Sigmoid colon (tissue), 4 donors: ENCODE results near the gene GNAI3.

Source experiments
- EP300 ChIP-seq, 4 donors: sonication (generic); formaldehyde crosslinking; IDR thresholded peaks; one replicate each; pipeline ENCODE4 v1.6.1; 2017; ENCODE audit warnings: antibody characterized with exemption in 4 of 4
- POLR2A ChIP-seq, 2 donors: fragments of 450-650 bp; IDR thresholded peaks; one replicate each; pipeline ENCODE4 v1.6.1; 2016; ENCODE audit warnings: antibody characterized with exemption in 2 of 2, mild to moderate bottlenecking in 2 of 2, moderate library complexity in 2 of 2

DNA sequence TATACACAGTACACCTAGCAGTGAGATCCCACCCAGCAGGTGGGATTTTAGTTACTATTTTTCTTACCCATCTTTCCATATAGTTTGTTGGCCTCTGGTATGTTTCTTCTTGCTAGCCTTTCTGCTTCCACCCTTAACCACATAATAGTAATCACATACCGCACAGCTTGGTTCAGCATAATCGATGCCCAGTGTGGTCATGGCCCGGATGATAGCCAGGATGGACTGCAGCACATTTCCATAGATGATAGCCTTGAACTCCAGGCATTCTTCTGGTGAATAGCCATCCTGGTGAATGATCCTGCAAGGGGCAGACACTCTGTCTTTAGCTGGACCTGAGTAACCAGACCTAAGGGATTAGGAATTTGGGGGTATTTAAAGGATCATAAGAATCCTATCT is 61.5 kb downstream of the GNAI3 start:
- no peak for TF ChIP-seq EP300 (IDR thresholded peaks at IDR 0.05)
- no peak for TF ChIP-seq POLR2A (IDR thresholded peaks at IDR 0.05)
